Smooth muscle cell (in vitro differentiated cells): ENCODE results near the gene TANGO6. TPM values are rescaled to one million over a fixed set of nuclear protein-coding genes. Genes with fewer than 3 reads are reported as not detected.

ENCODE experiments used
- DNase-seq: peaks from one replicate; lab custom pipeline; 2025; ENCODE audit not compliant: unreplicated experiment; lab: John Stamatoyannopoulos, UW
- H2AFZ ChIP-seq: fragments of 200-600 bp; sonication (generic); 2 replicates; pipeline ENCODE4 v1.6.0; 2016; ENCODE audit warnings: antibody characterized with exemption, low read depth, mild to moderate bottlenecking
- H3F3A ChIP-seq: fragments of 200-600 bp; sonication (generic); 2 replicates; pipeline ENCODE4 v1.6.0; 2017; ENCODE audit warnings: antibody characterized with exemption, low read depth
- H3K27ac ChIP-seq: fragments of 200-600 bp; sonication (generic); 2 replicates; pipeline ENCODE4 v1.5.1; 2016; ENCODE audit warnings: low read depth, mild to moderate bottlenecking
- H3K27me3 ChIP-seq: fragments of 200-600 bp; sonication (generic); 2 replicates; pipeline ENCODE4 v1.6.1; 2016; ENCODE audit warnings: low read depth, mild to moderate bottlenecking
- H3K36me3 ChIP-seq: fragments of 200-600 bp; sonication (generic); 2 replicates; pipeline ENCODE4 v1.5.1; 2016; ENCODE audit warnings: low read depth
- H3K4me1 ChIP-seq: fragments of 200-600 bp; sonication (generic); 2 replicates; pipeline ENCODE4 v1.5.1; 2016; ENCODE audit warnings: low read depth
- H3K4me2 ChIP-seq: fragments of 200-600 bp; sonication (generic); 2 replicates; pipeline ENCODE4 v1.6.0; 2016; ENCODE audit warnings: mild to moderate bottlenecking
- H3K4me3 ChIP-seq: fragments of 200-600 bp; sonication (generic); 2 replicates; pipeline ENCODE4 v1.5.1; 2016; ENCODE audit warnings: mild to moderate bottlenecking
- H3K79me2 ChIP-seq: fragments of 200-600 bp; sonication (generic); 2 replicates; pipeline ENCODE4 v1.6.0; 2016; ENCODE audit warnings: low read depth, mild to moderate bottlenecking
- H3K9ac ChIP-seq: fragments of 200-600 bp; sonication (generic); 2 replicates; pipeline ENCODE4 v1.6.0; 2016; ENCODE audit warnings: low read depth
- H3K9me3 ChIP-seq: fragments of 200-600 bp; sonication (generic); replicated peaks from 2 replicates; pipeline ENCODE4 v1.5.1; 2016; ENCODE audit warnings: low read depth
- H4K20me1 ChIP-seq: fragments of 200-600 bp; sonication (generic); 2 replicates; pipeline ENCODE4 v1.6.0; 2016; ENCODE audit warnings: low read depth
- WGBS: methylation state at CpG from one replicate; pipeline ENCODE4 v1.1.7; 2016; ENCODE audit warnings: low lambda C conversion rate; 5-methylcytosine and 5-hydroxymethylcytosine counted together
- polyA plus RNA-seq: library from polyadenylated mRNA; unstranded; fragments of >200 nt; fragmentation: Nextera tagmentation; extraction: Ambion mirVana; gene quantifications from 2 replicates; pipeline ENCODE4 v1.2.1, GENCODE V29; 2016
- total RNA-seq: library from RNA; depleted of rRNA; stranded (reverse); fragments of >200 nt; gene quantifications from 2 replicates; pipeline ENCODE4 v1.2.3, GENCODE V29; 2014
- TF ChIP-seq, protein P1 (sequence below): fragments of 200-600 bp; sonication (generic); IDR thresholded peaks from 2 replicates; pipeline ENCODE4 v1.5.1; 2017; ENCODE audit warnings: borderline replicate concordance, mild to moderate bottlenecking, antibody characterized with exemption; ENCODE audit not compliant: insufficient read depth, poor library complexity, severe bottlenecking

The TANGO6 gene
- total and polyA plus RNA-seq, 2 experiments from 2014 or later = 4.5 to 5.2 TPM

DNA sequence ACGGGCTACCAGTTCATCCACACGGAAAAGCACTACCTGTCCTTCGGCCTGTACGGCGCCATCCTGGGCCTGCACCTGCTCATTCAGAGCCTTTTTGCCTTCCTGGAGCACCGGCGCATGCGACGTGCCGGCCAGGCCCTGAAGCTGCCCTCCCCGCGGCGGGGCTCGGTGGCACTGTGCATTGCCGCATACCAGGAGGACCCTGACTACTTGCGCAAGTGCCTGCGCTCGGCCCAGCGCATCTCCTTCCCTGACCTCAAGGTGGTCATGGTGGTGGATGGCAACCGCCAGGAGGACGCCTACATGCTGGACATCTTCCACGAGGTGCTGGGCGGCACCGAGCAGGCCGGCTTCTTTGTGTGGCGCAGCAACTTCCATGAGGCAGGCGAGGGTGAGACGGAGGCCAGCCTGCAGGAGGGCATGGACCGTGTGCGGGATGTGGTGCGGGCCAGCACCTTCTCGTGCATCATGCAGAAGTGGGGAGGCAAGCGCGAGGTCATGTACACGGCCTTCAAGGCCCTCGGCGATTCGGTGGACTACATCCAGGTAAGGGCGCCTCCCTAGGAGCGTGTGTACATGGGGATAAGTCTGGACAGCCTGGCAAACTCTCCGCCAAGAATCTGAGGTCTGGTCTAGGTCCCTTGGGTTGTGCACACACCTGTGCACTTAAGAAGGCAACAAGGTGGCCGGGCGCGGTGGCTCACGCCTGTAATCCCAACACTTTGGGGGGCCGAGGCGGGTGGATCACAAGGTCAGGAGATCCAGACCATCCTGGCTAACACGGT, 266.3 kb downstream of the TANGO6 start:
- no peak overlapping the region for H2AFZ ChIP-seq
- H4K20me1 ChIP-seq = peaks cover 62% of the 10 kb centered on the region
- H3K4me2 ChIP-seq = no peak overlapping the region
- no peak overlapping the region for H3K9ac ChIP-seq
- peaks cover 43% of the 10 kb centered on the region for H3K27me3 ChIP-seq
- peaks cover 3% of the 10 kb centered on the region for H3F3A ChIP-seq
- H3K27ac ChIP-seq = no peak overlapping the region
- H3K79me2 ChIP-seq = no peaks in the 10 kb centered on the region
- DNase-seq = no peak
- peaks cover 17% of the 10 kb centered on the region for H3K4me1 ChIP-seq
- WGBS = 97% methylated on average over 45 of the region's 48 CpGs
- no peaks in the 10 kb centered on the region for H3K9me3 ChIP-seq
- TF ChIP-seq, protein P1, sequence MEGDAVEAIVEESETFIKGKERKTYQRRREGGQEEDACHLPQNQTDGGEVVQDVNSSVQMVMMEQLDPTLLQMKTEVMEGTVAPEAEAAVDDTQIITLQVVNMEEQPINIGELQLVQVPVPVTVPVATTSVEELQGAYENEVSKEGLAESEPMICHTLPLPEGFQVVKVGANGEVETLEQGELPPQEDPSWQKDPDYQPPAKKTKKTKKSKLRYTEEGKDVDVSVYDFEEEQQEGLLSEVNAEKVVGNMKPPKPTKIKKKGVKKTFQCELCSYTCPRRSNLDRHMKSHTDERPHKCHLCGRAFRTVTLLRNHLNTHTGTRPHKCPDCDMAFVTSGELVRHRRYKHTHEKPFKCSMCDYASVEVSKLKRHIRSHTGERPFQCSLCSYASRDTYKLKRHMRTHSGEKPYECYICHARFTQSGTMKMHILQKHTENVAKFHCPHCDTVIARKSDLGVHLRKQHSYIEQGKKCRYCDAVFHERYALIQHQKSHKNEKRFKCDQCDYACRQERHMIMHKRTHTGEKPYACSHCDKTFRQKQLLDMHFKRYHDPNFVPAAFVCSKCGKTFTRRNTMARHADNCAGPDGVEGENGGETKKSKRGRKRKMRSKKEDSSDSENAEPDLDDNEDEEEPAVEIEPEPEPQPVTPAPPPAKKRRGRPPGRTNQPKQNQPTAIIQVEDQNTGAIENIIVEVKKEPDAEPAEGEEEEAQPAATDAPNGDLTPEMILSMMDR = no peak
- no peak overlapping the region for H3K4me3 ChIP-seq
- H3K36me3 ChIP-seq = no peaks in the 10 kb centered on the region

DNA sequence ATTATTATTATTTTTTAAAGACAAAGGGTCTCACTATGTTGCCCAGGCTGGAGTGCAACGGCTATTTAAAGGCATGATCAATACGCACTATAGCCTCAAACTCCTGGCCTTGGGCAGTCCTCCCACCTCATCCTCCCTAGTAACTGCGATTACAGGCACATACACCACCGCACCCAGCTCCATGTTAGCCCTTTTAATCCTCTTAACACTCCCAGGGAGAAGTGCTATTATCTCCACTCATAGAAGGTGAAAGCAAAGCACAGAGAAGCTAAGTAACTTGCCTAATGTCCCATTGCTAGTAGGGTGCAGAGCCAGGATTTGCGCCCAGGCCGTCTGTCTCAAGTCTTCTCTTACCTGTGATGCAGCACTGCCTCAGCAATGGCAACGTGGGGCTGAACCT, 267.1 kb downstream of the TANGO6 start:
- Histone ChIP-seq H4K20me1 (peaks cover 66% of the 10 kb centered on the region), H3K4me1 (peaks cover 14% of the 10 kb centered on the region), H3K9me3 (no peaks in the 10 kb centered on the region), H3K36me3 (no peaks in the 10 kb centered on the region), H3K4me2 (no peak overlapping the region), H3K79me2 (no peaks in the 10 kb centered on the region), H3F3A (no peaks in the 10 kb centered on the region), H3K27me3 (peaks cover 37% of the 10 kb centered on the region), H3K9ac (no peak overlapping the region), H3K27ac (no peak overlapping the region), H3K4me3 (no peak overlapping the region), H2AFZ (no peak overlapping the region)
- WGBS = 97% methylated on average over 7 of the region's 7 CpGs
- TF ChIP-seq, protein P1 = no peak
- DNase-seq = no peak

DNA sequence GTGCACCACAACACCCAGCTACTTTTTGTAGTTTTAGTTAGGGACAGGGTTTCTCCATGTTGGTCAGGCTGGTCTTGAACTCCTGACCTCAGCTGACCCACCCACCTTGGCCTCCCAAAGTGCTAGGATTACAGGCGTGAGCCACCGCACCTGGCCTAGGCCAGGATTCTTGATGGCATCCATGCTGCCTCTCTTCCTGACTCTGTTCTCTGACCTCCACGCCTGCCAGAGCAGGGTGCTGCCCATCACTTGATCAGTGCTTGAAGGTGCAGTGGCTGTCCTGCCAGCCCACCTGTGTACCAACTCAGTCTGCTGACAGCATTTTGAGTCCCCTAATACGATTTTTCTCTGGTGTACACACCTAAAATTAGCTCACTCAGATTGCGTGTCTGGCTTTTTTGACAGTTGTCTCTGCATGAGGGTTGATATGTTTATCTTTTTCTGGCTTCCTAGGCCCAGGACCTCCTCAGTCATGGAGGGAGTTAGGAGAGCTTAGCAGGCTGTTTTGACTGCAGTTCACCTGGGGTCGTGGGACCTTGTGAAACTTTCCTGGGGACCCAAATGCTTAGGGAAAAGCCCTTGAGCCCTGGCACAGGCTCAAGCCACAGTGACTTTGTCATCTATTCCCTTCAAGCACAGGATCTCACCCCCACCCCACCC, 268.0 kb downstream of the TANGO6 start:
- TF ChIP-seq, protein P1 = no peak
- Histone ChIP-seq H3K36me3 (no peaks in the 10 kb centered on the region), H3K9ac (no peak overlapping the region), H2AFZ (no peak overlapping the region), H3K4me3 (no peak overlapping the region), H3K4me1 (peaks cover 14% of the 10 kb centered on the region), H3F3A (no peaks in the 10 kb centered on the region), H3K9me3 (no peaks in the 10 kb centered on the region), H4K20me1 (peaks cover 71% of the 10 kb centered on the region), H3K79me2 (no peaks in the 10 kb centered on the region), H3K27me3 (peaks cover 30% of the 10 kb centered on the region), H3K4me2 (no peak overlapping the region), H3K27ac (no peak overlapping the region)
- DNase-seq = no peak
- WGBS = 92% methylated on average over 6 of the region's 6 CpGs

DNA sequence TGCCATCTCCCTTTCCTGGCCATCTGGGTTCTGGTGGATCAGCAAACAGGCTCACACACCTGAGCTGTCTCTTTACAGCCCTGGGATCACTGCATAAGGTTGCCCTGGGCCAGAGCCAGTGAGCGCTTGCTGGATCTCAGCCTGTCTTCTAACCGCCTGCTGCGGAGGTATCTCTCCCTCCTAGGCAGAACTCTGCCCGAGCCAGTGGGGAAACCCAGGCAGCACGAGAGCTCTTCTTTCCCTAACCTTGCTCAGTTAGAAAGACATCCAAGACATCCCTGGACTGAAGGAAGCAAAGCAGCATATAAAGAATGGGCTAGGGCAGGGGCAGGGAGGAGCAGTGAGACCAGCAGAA, 268.5 kb downstream of the TANGO6 start:
- WGBS = 98% methylated on average over 5 of the region's 5 CpGs
- Histone ChIP-seq H3K27me3 (peaks cover 25% of the 10 kb centered on the region), H3K27ac (no peak overlapping the region), H3K79me2 (no peaks in the 10 kb centered on the region), H3K4me3 (no peak overlapping the region), H3K9ac (no peak overlapping the region), H3F3A (no peaks in the 10 kb centered on the region), H2AFZ (no peak overlapping the region), H4K20me1 (peaks cover 71% of the 10 kb centered on the region), H3K9me3 (no peaks in the 10 kb centered on the region), H3K4me1 (peaks cover 10% of the 10 kb centered on the region), H3K36me3 (no peaks in the 10 kb centered on the region), H3K4me2 (no peak overlapping the region)
- TF ChIP-seq, protein P1 = no peak
- DNase-seq = no peak
